Ishikawa (cell line): Measurements from ENCODE around the gene ARHGAP31.

Experiments
- CEBPB ChIP-seq: IDR thresholded peaks from 2 replicates; pipeline ENCODE4 v1.6.1; 2012
- CREB1 ChIP-seq: IDR thresholded peaks from 2 replicates; pipeline ENCODE4 v1.6.1; 2012; ENCODE audit warnings: low read depth
- EGR1 ChIP-seq: IDR thresholded peaks from 2 replicates; pipeline ENCODE4 v1.6.1; 2012
- EP300 ChIP-seq: IDR thresholded peaks from 2 replicates; pipeline ENCODE4 v1.6.1; 2012; ENCODE audit warnings: borderline replicate concordance
- FOXM1 ChIP-seq: IDR thresholded peaks from 2 replicates; pipeline ENCODE4 v1.6.1; 2012; ENCODE audit warnings: low read depth, borderline replicate concordance
- MAX ChIP-seq: IDR thresholded peaks from 2 replicates; pipeline ENCODE4 v1.6.1; 2012
- NFIC ChIP-seq: IDR thresholded peaks from 2 replicates; pipeline ENCODE4 v1.6.1; 2012
- RAD21 ChIP-seq: IDR thresholded peaks from 2 replicates; pipeline ENCODE4 v1.6.1; 2012; ENCODE audit warnings: low read depth
- REST ChIP-seq: IDR thresholded peaks from 2 replicates; pipeline ENCODE4 v1.6.1; 2012; ENCODE audit warnings: low read depth, mild to moderate bottlenecking
- TAF1 ChIP-seq: IDR thresholded peaks from 2 replicates; pipeline ENCODE4 v1.6.1; 2012; ENCODE audit warnings: low read depth, mild to moderate bottlenecking
- TCF12 ChIP-seq: IDR thresholded peaks from 2 replicates; pipeline ENCODE4 v1.6.1; 2012; ENCODE audit warnings: low read depth
- TEAD4 ChIP-seq: IDR thresholded peaks from 2 replicates; pipeline ENCODE4 v1.6.1; 2012
- USF1 ChIP-seq: IDR thresholded peaks from 2 replicates; pipeline ENCODE4 v1.6.1; 2012
- YY1 ChIP-seq: IDR thresholded peaks from 2 replicates; pipeline ENCODE4 v1.6.1; 2012; ENCODE audit warnings: low read depth
- ZBTB7A ChIP-seq: IDR thresholded peaks from 2 replicates; pipeline ENCODE4 v1.6.1; 2012; ENCODE audit warnings: low read depth

Gene ARHGAP31

GRCh38 chr3:119340014-119340413 lies 45.8 kb downstream of the ARHGAP31 start:
- no peak for TF ChIP-seq EGR1
- no peak for TF ChIP-seq TEAD4
- no peak for TF ChIP-seq ZBTB7A
- no peak for TF ChIP-seq CEBPB
- TF ChIP-seq TAF1: no peak
- TF ChIP-seq RAD21: no peak
- TF ChIP-seq EP300: no peak
- TF ChIP-seq MAX: no peak
- no peak for TF ChIP-seq CREB1
- TF ChIP-seq USF1: no peak

- no peak for TF ChIP-seq CEBPB
- no peak for TF ChIP-seq NFIC
- TF ChIP-seq CREB1: no peak
These were observed 46.3 kb downstream of the ARHGAP31 start for GRCh38 chr3:119340446-119340845.

GRCh38 chr3:119342176-119342575 lies 48.0 kb downstream of the ARHGAP31 start:
- TF ChIP-seq YY1 (no peak), USF1 (no peak), TAF1 (no peak), ZBTB7A (no peak), EGR1 (no peak), TCF12 (no peak), RAD21 (no peak), REST (no peak), FOXM1 (no peak), EP300 (no peak), CREB1 (no peak), MAX (no peak), CEBPB (no peak), NFIC (no peak), TEAD4 (no peak)

- TF ChIP-seq TEAD4: no peak
- no peak for TF ChIP-seq CREB1
- TF ChIP-seq YY1: no peak
These were observed 49.5 kb downstream of the ARHGAP31 start for GRCh38 chr3:119343719-119344118.

- TF ChIP-seq RAD21: no peak
- TF ChIP-seq TCF12: no peak
- TF ChIP-seq ZBTB7A: no peak
- no peak for TF ChIP-seq REST
- TF ChIP-seq CREB1: no peak
- TF ChIP-seq EGR1: no peak
- TF ChIP-seq YY1: no peak
These were observed 51.9 kb downstream of the ARHGAP31 start for GRCh38 chr3:119346076-119346496.

GRCh38 chr3:119347036-119347435 lies 52.9 kb downstream of the ARHGAP31 start:
- TF ChIP-seq FOXM1 (no peak), CREB1 (no peak), RAD21 (no peak), YY1 (no peak), TCF12 (no peak), EGR1 (no peak), USF1 (no peak), REST (no peak)
